Dermis microvascular lymphatic vessel endothelial cell (primary cell): ENCODE measurements around the gene SPINT2. TPM values are rescaled to one million over a fixed set of nuclear protein-coding genes. Genes with fewer than 3 reads are reported as not detected.

Experiments
- DNase-seq, 2 donors: peaks; one replicate each; pipeline versions ENCODE4 v3.0.0 to v3.0.0-alpha.2; 2010; ENCODE audit warnings: low read depth in 2 of 2
- total RNA-seq: library from RNA; depleted of rRNA; stranded (reverse); fragments of >200 nt; gene quantifications from 2 replicates; pipeline ENCODE4 v1.2.1, GENCODE V29; 2014

The SPINT2 gene
- total RNA-seq, 1 donor from 2014 or later = 24.5 TPM

DNA sequence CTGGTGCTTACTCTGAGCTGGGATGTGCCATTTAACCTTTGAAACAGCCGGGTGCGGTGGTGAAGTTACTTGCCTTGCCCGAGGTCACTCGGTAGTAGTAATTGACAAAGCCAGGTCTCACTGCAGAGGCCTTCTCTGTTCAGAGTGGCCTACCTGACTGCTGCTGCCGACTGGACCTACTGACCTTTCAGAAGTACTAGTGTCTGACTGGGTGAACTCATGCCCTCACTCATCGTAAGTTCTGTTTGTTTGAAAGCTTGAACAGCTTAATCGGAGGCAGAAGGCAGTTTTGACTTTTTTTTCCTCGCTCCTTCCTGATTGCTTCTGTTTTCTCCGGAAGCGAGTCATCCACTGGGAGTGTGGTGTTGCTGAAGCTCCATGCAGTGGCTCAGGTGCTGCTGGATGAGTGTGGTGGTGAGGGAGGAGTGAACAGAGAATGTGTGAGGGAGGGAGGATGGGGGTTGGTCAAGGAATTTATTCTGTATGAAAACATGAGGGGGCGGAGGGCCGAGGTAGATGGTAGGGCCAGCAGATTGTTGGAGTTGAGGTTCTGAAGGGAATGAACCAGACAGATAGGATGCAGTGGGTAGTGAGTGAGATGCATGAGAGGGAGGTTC, 2.7 kb downstream of the SPINT2 start:
- DNase-seq = peak in 1 of 2 donors; percentile 62

GRCh38 chr19:38267761-38268483, 3.5 kb downstream of the SPINT2 start:
- no peak for DNase-seq

DNA sequence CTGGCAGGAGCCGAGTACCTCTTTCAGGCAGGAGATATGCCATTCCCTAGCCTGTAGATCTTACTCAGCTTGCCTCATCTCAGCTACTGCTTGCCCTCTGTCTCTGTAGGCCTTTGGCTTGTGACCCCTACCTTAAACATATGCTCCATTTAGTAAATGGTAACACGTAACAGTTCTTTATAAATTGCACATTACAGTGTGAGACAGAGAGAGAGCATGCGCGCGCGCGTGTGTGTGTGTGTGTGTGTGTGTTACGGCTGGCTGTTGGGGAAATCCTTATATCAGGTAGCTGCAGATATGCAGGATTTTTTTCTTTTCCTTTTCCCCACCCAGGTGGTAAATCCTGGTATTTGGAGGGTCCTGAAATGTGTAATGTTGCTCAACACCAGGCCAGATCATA, 4.2 kb downstream of the SPINT2 start:
- no peak for DNase-seq

GRCh38 chr19:38270587-38271167, 6.3 kb downstream of the SPINT2 start:
- DNase-seq = no peak

GRCh38 chr19:38273499-38273898, 9.1 kb downstream of the SPINT2 start:
- DNase-seq = no peak

DNA sequence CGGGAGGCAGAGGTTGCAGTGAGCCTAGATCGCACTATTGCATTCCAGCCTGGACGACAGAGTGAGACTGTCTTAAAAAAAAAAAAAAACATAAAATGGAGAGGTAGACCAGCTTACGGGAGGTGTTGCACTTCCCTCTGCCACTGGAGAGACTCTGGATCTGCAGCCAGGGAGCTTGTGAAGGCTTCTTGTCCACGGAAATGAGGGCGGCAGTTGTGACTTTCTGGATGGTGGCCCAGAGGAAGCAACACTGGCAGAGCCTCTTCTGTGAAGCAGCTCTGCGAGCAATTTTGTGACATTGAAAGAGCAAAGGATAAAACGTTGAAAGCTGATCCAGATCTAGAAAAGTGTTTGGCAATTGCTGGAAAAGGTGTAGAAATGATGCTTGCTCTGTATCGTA, 10.4 kb downstream of the SPINT2 start:
- peak in 1 of 2 donors; percentile 22 for DNase-seq

GRCh38 chr19:38276942-38277517, 12.7 kb downstream of the SPINT2 start:
- DNase-seq = no peak

DNA sequence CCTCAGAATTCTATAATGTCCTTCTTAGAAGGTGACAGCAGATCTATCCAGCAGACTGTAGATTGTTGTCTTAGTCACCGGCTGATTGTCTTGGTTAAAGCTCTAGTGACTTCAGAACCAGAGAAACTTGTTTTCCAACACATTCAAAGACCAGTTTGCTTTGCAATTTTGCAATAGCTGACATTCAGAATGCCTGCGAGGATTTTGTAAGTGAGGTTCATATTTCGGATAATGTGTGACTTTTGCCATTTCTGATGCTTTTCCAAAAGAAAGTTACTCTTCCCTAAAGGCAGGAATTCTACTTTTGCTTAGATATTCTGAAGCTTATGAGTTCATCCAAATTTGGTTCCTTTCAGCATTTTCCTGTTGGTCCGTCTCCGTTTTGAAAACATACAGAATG, 13.2 kb downstream of the SPINT2 start:
- peak in 1 of 2 donors; percentile 17 for DNase-seq

DNA sequence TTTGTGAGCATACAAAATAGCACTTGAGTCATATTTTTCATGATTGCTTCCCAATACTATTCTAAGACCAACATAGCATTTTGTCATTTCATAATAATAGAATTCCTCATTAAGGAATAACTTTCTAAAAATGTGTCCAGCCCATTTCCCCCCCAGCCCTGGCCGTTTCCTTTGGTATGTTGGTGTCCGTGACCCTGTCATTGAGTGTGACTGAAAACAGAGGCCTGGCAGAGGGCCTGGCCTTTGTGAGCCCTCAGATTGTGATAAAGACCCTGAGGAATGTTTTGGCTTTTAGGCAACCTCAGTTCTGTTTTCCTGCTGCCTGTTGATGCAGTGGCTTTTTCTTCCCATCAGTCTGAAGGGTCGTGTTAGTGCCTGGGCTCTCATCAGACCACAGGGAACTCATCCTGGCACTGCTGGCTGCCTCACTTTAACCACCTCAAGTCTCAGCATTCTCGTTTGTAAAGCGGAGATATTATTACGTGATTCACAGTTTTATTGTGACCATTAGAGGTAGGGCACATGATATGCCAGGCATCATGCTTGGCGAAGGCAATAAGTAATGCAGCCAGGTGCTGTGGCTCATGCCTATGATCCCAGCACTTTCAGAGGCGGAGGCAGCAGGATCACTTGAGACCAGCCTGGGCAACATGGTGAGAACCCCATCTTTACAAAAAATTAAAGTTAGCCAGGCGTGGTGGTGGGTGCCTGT, 13.8 kb downstream of the SPINT2 start:
- peak in 1 of 2 donors; percentile 70 for DNase-seq

- DNase-seq = no peak
These were observed 14.4 kb downstream of the SPINT2 start for GRCh38 chr19:38278751-38279150.

DNA sequence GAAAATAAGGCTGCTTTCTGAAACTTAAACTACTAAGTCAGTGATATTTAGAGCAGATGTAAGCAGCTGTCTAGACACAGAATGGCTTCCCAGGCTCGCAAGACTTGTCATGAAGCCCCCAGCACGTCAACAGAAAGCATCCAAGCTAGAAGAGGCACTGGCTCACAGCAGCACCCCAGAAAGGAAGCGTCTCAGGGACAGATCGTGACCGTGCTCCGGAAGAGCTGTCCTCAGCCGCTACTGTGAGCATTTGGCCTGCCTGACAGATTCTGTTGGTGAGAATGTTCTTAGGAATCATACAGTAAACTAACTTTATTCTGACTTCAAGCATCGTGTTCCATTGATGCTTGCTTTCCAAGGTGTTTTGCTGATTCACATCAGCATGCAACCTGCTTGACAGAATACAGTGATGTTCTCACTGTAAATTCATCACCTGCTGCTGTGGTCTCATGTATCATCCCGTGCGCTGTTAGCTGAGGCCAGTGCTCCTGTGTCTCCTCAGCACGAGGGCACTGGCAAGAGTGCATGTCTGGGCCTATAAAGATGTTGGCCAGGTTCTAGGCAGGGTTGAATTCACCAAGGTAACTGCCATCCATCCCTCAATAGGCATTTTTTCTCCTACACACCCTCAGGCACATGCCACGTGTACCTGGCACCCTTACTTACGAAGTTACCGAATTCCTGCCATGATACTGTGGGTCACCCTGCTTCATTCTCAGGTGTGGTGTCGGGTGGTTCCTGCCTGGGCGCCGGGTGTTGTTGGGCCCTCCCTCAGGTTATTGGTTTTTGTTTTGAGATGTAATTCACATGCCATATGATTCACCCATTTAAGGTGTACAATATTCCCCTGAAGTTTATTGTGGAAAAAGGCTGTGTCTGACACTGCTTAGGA, 15.9 kb downstream of the SPINT2 start:
- no peak for DNase-seq

- no peak for DNase-seq
These were observed 17.6 kb downstream of the SPINT2 start for GRCh38 chr19:38281811-38282566.

- no peak for DNase-seq
These were observed 18.9 kb downstream of the SPINT2 start for GRCh38 chr19:38283271-38283670.

- no peak for DNase-seq
These were observed 20.0 kb downstream of the SPINT2 start for GRCh38 chr19:38284422-38284821.

DNA sequence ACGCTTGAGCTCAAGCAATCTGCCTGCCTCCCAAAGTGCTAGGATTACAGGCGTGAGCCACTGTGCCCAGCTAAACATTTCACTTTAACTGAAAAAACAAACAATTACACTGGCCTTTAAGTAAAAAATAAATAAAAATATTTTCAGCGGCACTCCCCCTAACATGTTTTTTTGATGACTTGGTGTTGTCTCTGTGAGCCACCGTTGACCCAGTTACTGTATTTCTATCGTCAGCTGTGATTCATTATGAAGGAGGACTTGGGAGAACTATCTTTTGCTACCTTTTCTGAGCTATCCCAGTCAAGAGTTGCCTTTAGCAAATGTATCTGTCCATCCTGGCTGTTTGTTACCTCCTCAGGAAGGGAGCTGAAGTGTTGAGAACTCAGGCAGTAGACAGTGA, 21.2 kb downstream of the SPINT2 start:
- no peak for DNase-seq

GRCh38 chr19:38287604-38288003, 23.2 kb downstream of the SPINT2 start:
- DNase-seq = no peak

- no peak for DNase-seq
These were observed 23.9 kb downstream of the SPINT2 start for GRCh38 chr19:38288123-38288855.

- no peak for DNase-seq
These were observed 25.6 kb downstream of the SPINT2 start for GRCh38 chr19:38289955-38290354.

- DNase-seq = peak in 1 of 2 donors; percentile 30
These were observed 26.3 kb downstream of the SPINT2 start for GRCh38 chr19:38290631-38291147.
